HCEC 1CT (cell line): ENCODE measurements around the gene DPYSL5.
"Not testable (repeated sequence)": the region's sequence is repeated elsewhere in the genome, so short reads cannot be mapped to it uniquely, and the experiment has no call there.

Source experiments
- DNase-seq: peaks from one replicate; pipeline ENCODE4 v3.0.0-alpha.2; 2017

DPYSL5 gene, protein sequence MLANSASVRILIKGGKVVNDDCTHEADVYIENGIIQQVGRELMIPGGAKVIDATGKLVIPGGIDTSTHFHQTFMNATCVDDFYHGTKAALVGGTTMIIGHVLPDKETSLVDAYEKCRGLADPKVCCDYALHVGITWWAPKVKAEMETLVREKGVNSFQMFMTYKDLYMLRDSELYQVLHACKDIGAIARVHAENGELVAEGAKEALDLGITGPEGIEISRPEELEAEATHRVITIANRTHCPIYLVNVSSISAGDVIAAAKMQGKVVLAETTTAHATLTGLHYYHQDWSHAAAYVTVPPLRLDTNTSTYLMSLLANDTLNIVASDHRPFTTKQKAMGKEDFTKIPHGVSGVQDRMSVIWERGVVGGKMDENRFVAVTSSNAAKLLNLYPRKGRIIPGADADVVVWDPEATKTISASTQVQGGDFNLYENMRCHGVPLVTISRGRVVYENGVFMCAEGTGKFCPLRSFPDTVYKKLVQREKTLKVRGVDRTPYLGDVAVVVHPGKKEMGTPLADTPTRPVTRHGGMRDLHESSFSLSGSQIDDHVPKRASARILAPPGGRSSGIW

DNA sequence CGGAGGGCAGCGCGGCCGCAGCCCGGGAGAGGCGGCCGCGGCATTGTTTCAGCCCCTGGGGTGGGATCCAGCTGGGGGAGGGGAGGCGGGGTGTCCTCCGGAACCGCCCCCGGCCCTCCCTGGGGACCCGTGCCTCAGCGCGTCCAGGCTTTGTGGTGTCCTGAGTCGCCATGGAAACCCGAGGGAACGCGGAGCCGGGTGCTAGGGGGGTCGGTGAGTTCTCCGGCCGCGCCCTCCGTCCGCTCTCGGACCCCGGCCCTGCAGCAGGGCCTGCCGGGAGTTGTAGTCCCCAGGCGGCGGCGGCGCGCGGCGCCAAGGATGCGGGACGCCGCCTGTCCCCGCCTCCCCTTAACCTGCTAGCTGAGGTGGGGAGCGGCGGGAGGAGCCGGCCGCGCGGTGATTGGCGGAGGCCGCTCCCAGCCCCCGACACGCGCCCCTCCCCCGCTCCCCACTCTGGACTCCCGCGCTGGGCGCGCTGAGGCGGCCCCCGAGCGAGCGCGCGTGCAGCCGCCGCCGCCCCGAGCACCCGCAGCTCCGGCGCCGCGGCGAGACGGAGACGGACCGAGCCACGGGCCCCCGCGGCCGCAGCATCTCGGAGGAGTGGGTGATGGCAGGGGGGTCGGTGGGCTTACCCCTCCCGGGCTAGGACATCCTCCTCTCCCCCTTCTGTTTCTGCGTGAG is at the start of gene DPYSL5:
TSS of gene DPYSL5 (plus strand) at position 478 of the 681 bp plus-strand sequence. CDS start 50,368 bp downstream, outside the sequence.
- no peak for DNase-seq

DNA sequence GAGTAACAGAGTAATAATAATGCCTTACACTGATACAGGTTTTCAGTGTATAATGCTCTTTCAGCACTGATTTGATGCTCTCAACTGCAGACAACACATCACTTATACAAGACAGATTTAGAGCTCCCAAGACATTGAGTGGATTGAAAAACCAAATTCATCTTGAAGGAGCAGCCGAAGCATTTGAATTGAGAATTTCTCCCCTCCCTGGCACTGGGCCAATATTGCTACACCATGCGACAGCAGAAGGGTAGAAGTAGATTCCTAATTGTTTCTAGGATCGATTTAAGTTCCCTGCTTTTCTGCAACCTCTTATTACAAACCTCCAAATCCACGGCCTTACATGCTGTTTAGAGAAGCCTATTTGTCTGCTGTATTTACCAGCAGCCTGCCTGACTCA is 46.6 kb upstream of the DPYSL5 start:
- no peak for DNase-seq

DNA sequence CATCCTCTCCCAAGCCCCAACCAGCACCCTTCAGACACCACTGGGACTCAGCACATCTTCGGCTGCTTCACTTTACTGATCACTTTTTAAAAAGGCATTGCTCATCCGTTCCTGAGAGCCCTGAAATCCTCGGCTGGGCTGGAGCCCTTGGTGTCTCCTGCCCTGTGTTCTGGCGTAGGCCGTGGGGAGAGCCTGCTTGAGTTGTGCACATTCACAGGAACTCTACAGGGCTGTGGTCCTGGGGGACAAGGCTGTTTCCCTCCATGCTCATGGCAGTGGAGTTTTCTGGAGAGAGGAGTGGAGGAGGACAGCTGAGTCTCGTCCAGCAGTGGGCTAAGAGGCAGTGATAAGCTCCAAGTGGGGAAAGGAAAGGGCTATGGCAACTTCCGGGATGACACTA is 46.1 kb upstream of the DPYSL5 start:
- no peak for DNase-seq

DNA sequence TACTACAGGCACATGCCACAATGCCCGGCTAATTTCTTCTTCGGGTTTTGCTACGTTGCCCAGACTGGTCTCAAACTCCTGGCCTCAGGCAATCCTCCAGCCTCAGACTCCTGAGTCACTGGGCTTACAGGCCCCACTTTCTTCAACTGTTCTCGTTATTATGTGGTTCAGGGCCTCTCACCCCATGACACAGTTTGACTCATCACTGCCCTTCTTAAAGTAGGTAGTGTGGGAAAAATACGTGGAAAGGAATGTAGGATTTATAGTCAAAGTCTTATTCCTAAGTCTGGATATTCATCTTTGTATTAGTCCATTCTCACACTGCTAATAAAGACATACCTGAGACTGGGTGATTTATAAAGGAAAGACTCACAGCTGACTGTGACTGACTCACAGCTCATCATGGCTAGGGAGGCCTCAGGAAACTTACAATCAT is 42.7 kb upstream of the DPYSL5 start:
- DNase-seq: peak; percentile 93

DNA sequence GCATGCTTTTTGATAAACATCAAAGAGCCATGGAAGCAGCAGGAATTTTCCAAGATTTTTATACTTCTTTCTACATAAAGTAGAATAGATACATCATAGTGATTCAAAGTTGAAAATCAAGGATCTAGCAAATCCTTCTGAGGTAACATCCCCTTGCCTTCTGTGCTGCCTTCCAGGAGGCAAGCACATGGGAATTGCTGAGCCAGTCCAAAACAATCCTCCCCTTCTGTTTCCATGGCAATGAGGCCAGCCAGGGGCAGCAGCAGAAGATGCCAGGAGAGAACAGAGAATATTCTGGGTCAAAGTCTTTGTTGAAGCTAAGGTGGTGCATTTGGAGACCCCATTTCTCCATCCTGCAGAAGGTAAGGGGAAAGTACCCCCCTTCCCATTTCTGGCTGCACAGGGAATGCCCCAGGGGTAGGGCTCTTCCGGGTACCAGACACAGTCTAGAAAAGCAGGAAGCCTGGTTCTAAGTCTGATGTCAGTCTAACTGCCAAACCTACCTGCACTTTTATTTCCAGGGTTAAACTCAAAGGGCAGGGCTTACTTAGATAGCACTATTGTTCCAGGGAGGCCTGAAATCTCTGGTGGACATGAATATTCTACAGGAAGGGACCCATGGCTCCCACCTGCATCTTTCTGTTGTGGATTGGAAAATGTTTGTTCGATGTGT is 40.0 kb upstream of the DPYSL5 start:
- peak; percentile 12 for DNase-seq

DNA sequence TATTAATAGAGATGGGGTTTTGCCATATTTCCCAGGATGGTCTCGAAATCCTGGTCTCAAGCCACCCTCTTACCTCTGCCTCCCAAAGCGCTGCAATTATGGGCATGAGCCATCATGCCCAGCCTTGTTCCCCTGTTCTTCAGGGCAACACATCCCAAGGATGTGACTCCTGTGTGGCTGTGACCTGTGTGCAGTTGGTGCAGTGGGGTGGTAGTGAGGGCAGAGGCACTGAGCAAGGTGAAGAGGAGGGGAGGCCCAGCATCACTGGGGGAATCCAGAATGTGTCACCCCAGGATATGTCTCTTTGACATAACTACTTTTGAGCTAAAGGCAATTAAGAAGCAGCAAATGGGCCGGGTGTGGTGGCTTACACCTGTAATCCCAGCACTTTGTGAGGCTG is 38.7 kb upstream of the DPYSL5 start:
- no peak for DNase-seq

DNA sequence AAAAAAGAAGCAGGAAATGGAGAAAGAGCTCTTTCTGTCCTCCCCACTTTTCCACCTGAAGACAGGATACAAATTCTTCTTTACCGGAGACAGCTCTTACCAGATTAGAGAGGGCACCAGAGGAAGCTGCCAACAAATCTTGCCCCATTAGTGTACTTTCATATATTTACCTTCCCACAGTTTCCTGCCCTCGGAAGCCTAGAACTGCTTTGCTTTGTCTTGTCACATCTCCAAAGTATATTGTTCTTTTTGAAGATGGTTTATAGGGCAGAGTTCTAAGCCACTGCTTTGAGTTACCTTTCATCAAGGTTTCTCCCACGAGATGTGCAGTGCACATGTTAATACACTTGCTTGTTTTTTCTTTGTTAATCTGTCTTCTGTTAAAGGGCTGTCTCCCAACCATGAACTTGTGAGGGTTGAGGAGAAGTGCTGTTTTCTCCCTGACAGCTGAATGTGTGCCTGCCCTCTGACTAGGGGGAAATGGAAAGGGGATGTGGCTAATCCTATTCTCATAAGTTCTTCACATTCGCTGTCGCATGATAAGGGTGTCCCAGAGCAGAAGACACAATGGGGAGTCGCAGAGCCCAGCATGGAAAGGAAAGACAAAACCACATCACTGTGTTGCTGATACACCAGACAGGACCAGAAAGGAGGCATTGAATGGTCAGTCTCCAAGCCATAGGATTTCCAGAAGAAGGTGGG is 37.9 kb upstream of the DPYSL5 start:
- no peak for DNase-seq

DNA sequence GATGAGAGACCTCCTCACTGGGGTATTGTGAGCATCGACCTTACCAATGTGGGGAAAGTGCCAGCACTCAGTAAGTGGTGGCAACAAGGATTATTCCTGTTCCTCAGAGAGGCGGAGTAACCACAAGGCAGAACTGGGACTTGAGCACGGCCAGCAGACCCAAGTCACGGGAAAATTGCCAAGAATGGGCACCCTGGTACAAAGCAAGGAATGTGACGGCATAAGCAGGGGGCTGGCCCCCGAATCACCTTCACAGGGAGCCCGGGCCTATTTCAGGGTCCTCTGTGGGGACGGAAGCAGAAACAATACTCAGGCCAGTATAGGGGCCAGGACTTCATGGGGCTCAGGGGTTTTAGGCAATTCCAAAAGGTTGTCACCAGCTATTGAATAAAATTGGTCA is 36.7 kb upstream of the DPYSL5 start:
- DNase-seq: no peak

- no peak for DNase-seq
These were observed 35.9 kb upstream of the DPYSL5 start for GRCh38 chr2:26811791-26812694.

GRCh38 chr2:26812731-26813130 is 35.2 kb upstream of the DPYSL5 start:
- DNase-seq: no peak

- not testable (repeated sequence) for DNase-seq
These were observed 33.7 kb upstream of the DPYSL5 start for GRCh38 chr2:26814072-26814765.

DNA sequence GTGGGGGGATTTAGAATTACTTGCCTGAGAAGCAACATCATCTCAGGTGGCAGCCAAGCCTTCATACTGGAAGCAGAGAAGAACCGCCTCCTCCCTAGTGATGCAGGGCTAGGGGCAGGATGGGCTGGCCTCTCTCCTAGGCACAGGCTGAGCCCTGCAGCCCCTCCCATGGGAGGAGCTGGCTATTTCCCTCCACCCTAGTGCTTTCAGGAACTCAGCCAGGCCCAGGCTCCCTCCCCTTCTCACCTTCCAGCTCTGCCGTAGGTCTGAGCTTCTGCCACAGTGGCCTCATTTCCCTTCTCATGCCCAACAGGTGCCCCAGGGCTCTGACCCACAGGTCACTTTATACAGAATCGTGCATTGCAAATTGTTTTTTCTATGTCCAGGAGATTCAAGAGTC is 31.0 kb upstream of the DPYSL5 start:
- DNase-seq: no peak

GRCh38 chr2:26818255-26818654 is 29.7 kb upstream of the DPYSL5 start:
- no peak for DNase-seq

DNA sequence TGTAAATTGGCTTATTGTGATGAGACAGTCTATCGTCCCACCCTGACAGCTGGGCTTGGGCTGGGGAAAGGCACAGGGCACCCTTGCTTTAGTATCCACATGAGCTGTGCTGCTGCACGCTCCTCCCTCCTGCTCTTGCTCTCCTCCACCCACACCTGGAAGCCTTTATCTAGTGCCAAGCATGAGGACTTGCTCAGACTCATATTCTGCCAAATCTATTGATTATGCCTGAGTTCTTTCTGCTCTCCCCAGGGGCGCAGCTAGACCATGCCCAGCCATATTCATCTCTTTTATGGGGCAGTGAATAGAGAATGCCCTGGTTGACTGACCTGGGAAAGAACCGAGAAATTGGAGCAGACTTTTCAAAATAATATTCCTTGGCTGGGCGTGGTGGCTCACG is 29.0 kb upstream of the DPYSL5 start:
- no peak for DNase-seq

- no peak for DNase-seq
These were observed 27.0 kb upstream of the DPYSL5 start for GRCh38 chr2:26820932-26821331.

DNA sequence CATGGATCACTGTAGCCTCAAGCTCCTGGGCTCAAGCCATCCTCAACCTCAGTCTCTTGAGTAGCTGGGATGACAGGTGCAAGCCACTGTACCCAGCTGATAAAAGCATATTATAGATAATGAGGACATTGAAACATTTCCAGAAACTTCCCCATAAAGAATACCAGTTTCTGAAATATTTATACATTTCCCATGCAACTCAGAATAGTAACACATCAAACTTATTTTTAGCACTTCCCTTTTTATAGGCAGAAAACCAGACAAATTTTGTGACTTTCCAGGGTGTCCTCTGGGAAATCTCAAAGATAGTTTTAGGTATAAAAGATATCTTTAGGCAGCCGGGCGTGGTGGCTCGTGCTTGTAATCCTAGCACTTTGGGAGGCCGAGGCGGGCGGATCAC is 25.1 kb upstream of the DPYSL5 start:
- DNase-seq: no peak

DNA sequence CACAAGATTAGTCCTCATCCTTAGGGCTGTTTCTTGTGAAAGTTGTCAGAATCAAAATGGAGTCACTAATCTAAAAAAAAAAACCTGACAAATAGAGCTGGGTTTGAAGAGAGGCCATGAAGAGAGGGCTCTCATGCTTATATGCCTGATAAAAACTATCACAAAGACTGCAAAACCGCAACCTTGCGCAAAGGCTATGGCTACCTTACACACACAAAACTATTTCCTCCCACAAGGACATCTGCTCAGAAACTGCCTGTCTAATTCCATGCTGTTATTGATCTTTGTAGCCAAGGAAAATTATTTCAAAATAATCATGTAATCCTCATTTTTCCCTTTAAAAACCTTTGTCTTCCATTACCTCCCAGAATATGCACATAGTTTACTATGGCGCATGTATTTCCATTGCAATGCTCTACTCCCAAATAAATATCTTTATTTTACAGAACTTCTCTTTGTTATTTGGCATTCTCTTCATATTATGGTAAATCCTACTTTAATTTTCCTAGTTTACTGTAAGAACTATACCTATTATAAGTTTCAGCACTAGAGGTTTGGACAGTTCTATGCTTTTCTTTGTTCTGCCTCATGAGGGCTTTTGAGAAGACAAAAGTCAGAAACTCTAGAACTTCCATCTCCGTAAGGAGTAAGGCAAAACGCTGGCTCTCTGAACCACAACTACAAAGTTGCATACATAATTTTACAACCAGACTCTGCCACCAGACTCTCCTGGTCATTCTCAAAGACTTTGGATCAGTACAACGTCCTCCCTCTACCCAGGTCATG is 9.6 kb upstream of the DPYSL5 start:
- DNase-seq: peak; percentile 32

- no peak for DNase-seq
These were observed 6.9 kb upstream of the DPYSL5 start for GRCh38 chr2:26840937-26841610.

DNA sequence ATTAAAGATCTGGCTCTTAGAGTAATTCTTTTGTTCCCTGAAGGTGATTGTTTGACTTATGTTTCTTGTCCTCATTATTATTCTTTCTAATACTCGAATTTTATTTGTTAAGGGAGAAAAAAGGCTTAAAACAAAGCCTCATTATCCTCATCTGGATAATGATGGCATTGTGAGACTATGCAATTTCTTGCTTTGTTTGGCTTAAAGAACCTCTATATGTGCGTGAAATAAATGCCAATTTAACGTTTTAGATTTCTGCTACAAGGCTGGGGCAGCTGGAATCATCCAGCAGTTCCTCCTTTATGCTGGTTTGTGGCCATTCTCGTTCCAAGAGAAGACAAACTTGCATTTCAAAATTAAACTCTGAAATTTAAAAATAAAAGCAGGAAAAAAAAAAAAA is 4.9 kb upstream of the DPYSL5 start:
- no peak for DNase-seq

DNA sequence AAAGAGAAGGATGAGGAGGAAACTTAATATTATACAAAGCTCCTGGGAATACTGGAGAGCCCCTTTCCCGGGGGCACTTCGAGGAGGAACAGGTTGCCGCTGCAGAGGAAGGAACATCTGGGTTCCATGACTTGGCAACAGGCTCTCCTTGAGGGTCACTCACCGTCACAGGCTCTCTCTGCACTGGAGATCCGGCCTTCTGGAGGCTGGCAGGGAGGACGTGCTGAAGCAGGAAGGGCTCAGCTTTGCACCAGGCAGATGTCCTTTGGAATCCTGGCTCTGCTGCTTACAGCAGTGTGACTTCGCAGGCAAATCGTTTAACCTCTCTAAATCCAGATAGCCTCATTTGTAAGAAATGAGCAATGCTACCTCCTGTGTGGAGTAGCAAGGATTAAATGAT is 2.9 kb upstream of the DPYSL5 start:
- no peak for DNase-seq
